Body of pancreas (tissue), 4 donors: ENCODE results near the gene ACSF2. TPM values are rescaled to one million over a fixed set of nuclear protein-coding genes. Genes with fewer than 3 reads are reported as not detected.
A peak's percentile ranks its signal among the peaks of the same experiment; 100 is the strongest.

Experiments
- ATAC-seq: fragments of 150-250 bp; one replicate; pipeline ENCODE4 v1.9.1; 2016
- DNase-seq, 4 donors: peaks; one replicate each; pipeline ENCODE4 v3.0.0-alpha.2; 2019
- H3K27ac ChIP-seq, 4 donors: fragments of 200-600 bp; sonication (generic); 1 replicate in 3 of 4; 2 replicates in 1 of 4; pipeline versions ENCODE4 v1.5.1 to v1.6.1; 2016 to 2019; ENCODE audit warnings: mild to moderate bottlenecking in 1 of 4, mixed read lengths in 1 of 4, moderate library complexity in 1 of 4
- H3K27me3 ChIP-seq, 2 donors: fragments of 200-600 bp; sonication (generic); one replicate each; pipeline ENCODE4 v1.6.0; 2016; ENCODE audit warnings: mild to moderate bottlenecking in 1 of 2
- H3K36me3 ChIP-seq, 2 donors: fragments of 200-600 bp; sonication (generic); replicated peaks in 1 of 2; 2 replicates each; pipeline ENCODE4 v1.5.1; 2016; ENCODE audit warnings: low read depth in 2 of 2; ENCODE audit not compliant: insufficient read depth in 1 of 2
- H3K4me1 ChIP-seq: fragments of 200-600 bp; sonication (generic); one replicate; pipeline ENCODE4 v1.6.0; 2016
- H3K4me3 ChIP-seq, 2 donors: fragments of 200-600 bp; sonication (generic); 1 replicate in 1 of 2; 2 replicates in 1 of 2; pipeline ENCODE4 v1.5.1; 2016 to 2019
- H3K9me3 ChIP-seq, 3 donors: fragments of 200-600 bp; sonication (generic); 1 replicate in 2 of 3; 2 replicates in 1 of 3; pipeline ENCODE4 v1.5.1; 2016
- CTCF ChIP-seq, 7 experiments: fragments of 450-650 bp in 4 of 7; fragments of 200-600 bp in 3 of 7; sonication (generic) in 3 of 7; IDR thresholded peaks; one replicate each; pipeline ENCODE4 v1.5.1; 2016 to 2019; ENCODE audit warnings: antibody characterized with exemption in 7 of 7
- POLR2A ChIP-seq, 3 donors: fragments of 450-650 bp; IDR thresholded peaks; one replicate each; pipeline ENCODE4 v1.6.1; 2016; ENCODE audit warnings: antibody characterized with exemption in 3 of 3, mild to moderate bottlenecking in 2 of 3
- WGBS, 2 donors: methylation state at CpG; one replicate each; pipeline ENCODE4 v1.1.5; 2017; 5-methylcytosine and 5-hydroxymethylcytosine counted together
- intact Hi-C: fragments of 100-400 bp; cut with DNase I; formaldehyde crosslinking; loops from one replicate; pipeline ENCODE4 v1.15.1; 2023
- total RNA-seq, 2 donors: library from RNA; depleted of rRNA; stranded (reverse); fragments of >200 nt; gene quantifications; one replicate each; pipeline ENCODE4 v1.1.0, GENCODE V29; 2016

The ACSF2 gene
- total RNA-seq, 2 donors from 2014 or later, result 18.7 to 120 TPM

GRCh38 chr17:50477976-50478375, 52.0 kb downstream of the ACSF2 start:
- H3K4me1 ChIP-seq, result peaks cover 66% of the 10 kb centered on the region
- TF ChIP-seq CTCF (IDR thresholded peaks at IDR 0.05), result no peak
- TF ChIP-seq POLR2A (IDR thresholded peaks at IDR 0.05), result no peak
- no peaks in the 10 kb centered on the region for H3K9me3 ChIP-seq
- no peaks in the 10 kb centered on the region for H3K27me3 ChIP-seq
- no peak overlapping the region for H3K4me3 ChIP-seq
- intact Hi-C loops, result loop anchor here (10.0 kb wide), 1 partner anchor 113 kb away; no protein-coding TSS in a partner anchor
- ATAC-seq, result no peak
- H3K27ac ChIP-seq, result peak overlapping the region; percentile 76 to 92 (median 86)
- H3K36me3 ChIP-seq, result no peaks in the 10 kb centered on the region
- DNase-seq, result peak in 1 of 4 donors; percentile 17
- WGBS, 2 donors, result 81 to 84% methylated on average over 6 to 7 of the region's 7 CpGs

GRCh38 chr17:50478391-50479381, 52.7 kb downstream of the ACSF2 start, which contains the start of gene RSAD1:
TSS of gene RSAD1 (plus strand) at chr17:50478860. CDS start at chr17:50478885, 25 bp downstream.
- Histone ChIP-seq H3K4me3 (peak within 1 kb of the TSS; percentile 11 to 65), H3K27ac (peak within 1 kb of the TSS; percentile 76 to 92 (median 86)), H3K4me1 (peaks cover 66% of the 10 kb centered on the region), H3K9me3 (no peaks in the 10 kb centered on the region), H3K36me3 (peaks cover 0 to 2% of the 10 kb centered on the region in 2 donors), H3K27me3 (no peaks in the 10 kb centered on the region)
- intact Hi-C loops, result loop anchor here (10.0 kb wide), 1 partner anchor 114 kb away; no protein-coding TSS in a partner anchor
- ATAC-seq (peak; percentile 86), DNase-seq (peak; percentile 91 to 94 (median 92))
- WGBS, 2 donors, result 0 to 1% methylated on average over 7 to 71 of the region's 75 CpGs
- peak; percentile 77 to 97 (median 85) for TF ChIP-seq POLR2A (IDR thresholded peaks at IDR 0.05)
- TF ChIP-seq CTCF (IDR thresholded peaks at IDR 0.05), result peak; percentile 82 to 99 (median 90)

GRCh38 chr17:50479522-50480141, 53.6 kb downstream of the ACSF2 start:
- DNase-seq (peak; percentile 77 to 85 (median 82)), ATAC-seq (peak; percentile 44)
- Histone ChIP-seq H3K27me3 (no peaks in the 10 kb centered on the region), H3K9me3 (no peaks in the 10 kb centered on the region), H3K27ac (peak overlapping the region; percentile 76 to 92 (median 86)), H3K36me3 (peaks cover 2 to 5% of the 10 kb centered on the region in 2 donors), H3K4me1 (peaks cover 56% of the 10 kb centered on the region), H3K4me3 (peak overlapping the region in 1 of 2 donors; percentile 65)
- WGBS, 2 donors, result 8 to 13% methylated on average over 18 to 19 of the region's 19 CpGs
- intact Hi-C loops, result loop anchor here (5.0 to 10.0 kb wide), 4 partner anchors 53 to 215 kb away; partner anchors contain the start of gene EPN3
- TF ChIP-seq POLR2A (IDR thresholded peaks at IDR 0.05), result no peak
- TF ChIP-seq CTCF (IDR thresholded peaks at IDR 0.05), result peak; percentile 32 to 60 (median 56)

GRCh38 chr17:50480142-50480764, 54.2 kb downstream of the ACSF2 start:
- intact Hi-C loops, result loop anchor here (5.0 to 10.0 kb wide), 3 partner anchors 52 to 215 kb away; partner anchors contain the start of gene EPN3
- H3K27ac ChIP-seq, result peak overlapping the region in 3 of 4 donors; percentile 83 to 92 (median 89)
- no peaks in the 10 kb centered on the region for H3K9me3 ChIP-seq
- no peaks in the 10 kb centered on the region for H3K27me3 ChIP-seq
- no peak for TF ChIP-seq CTCF (IDR thresholded peaks at IDR 0.05)
- TF ChIP-seq POLR2A (IDR thresholded peaks at IDR 0.05), result no peak
- ATAC-seq (no peak), DNase-seq (no peak)
- H3K4me3 ChIP-seq, result no peak overlapping the region
- H3K36me3 ChIP-seq, result peaks cover 2 to 5% of the 10 kb centered on the region in 2 donors
- WGBS, 2 donors, result 52 to 53% methylated on average over 7 of the region's 7 CpGs
- H3K4me1 ChIP-seq, result peaks cover 52% of the 10 kb centered on the region
